Measurements from ENCODE around the gene CYB561. TPM values are rescaled to one million over a fixed set of nuclear protein-coding genes. Genes with fewer than 3 reads are reported as not detected.

The CYB561 gene
- total RNA-seq, 2 experiments from 2014 or later, result 1.1 to 2.2 TPM

GRCh38 chr17:63435681-63436522 lies 10.2 kb downstream of the CYB561 start:
- DNase-seq, result no peak
- H3K36me3 Mint-ChIP-seq, result no peaks in the 10 kb centered on the region
- peaks cover 18% of the 10 kb centered on the region for H3K4me1 Mint-ChIP-seq
- peaks cover 15% of the 10 kb centered on the region for H3K27me3 Mint-ChIP-seq
- no peak overlapping the region for H3K4me3 Mint-ChIP-seq
- H3K27ac Mint-ChIP-seq, result no peak overlapping the region
- no peaks in the 10 kb centered on the region for H3K9me3 Mint-ChIP-seq

GRCh38 chr17:63434951-63435571 lies 11.0 kb downstream of the CYB561 start:
- no peak overlapping the region for H3K4me3 Mint-ChIP-seq
- DNase-seq, result no peak

GRCh38 chr17:63433746-63434591 lies 12.1 kb downstream of the CYB561 start:
- DNase-seq, result no peak
- Mint-ChIP-seq H3K27me3 (peaks cover 15% of the 10 kb centered on the region), H3K4me3 (no peak overlapping the region), H3K9me3 (no peaks in the 10 kb centered on the region), H3K36me3 (no peaks in the 10 kb centered on the region), H3K27ac (no peak overlapping the region), H3K4me1 (peaks cover 9% of the 10 kb centered on the region)

More at GRCh38 chr17:63434951-63435571, 11.0 kb downstream of the CYB561 start:
- H3K4me1 Mint-ChIP-seq, result peaks cover 15% of the 10 kb centered on the region
- no peak overlapping the region for H3K27ac Mint-ChIP-seq
- peaks cover 15% of the 10 kb centered on the region for H3K27me3 Mint-ChIP-seq
- H3K9me3 Mint-ChIP-seq, result no peaks in the 10 kb centered on the region
- no peaks in the 10 kb centered on the region for H3K36me3 Mint-ChIP-seq

GRCh38 chr17:63431939-63432804 lies 13.9 kb downstream of the CYB561 start:
- peaks cover 22% of the 10 kb centered on the region for H3K4me1 Mint-ChIP-seq

GRCh38 chr17:63431618-63431938 lies 14.5 kb downstream of the CYB561 start:
- H3K4me3 Mint-ChIP-seq, result no peak overlapping the region
- no peaks in the 10 kb centered on the region for H3K9me3 Mint-ChIP-seq
- peaks cover 15% of the 10 kb centered on the region for H3K27me3 Mint-ChIP-seq
- peaks cover 27% of the 10 kb centered on the region for H3K4me1 Mint-ChIP-seq
- H3K36me3 Mint-ChIP-seq, result no peaks in the 10 kb centered on the region
- no peak overlapping the region for H3K27ac Mint-ChIP-seq
- DNase-seq, result no peak

More at GRCh38 chr17:63431939-63432804, 13.9 kb downstream of the CYB561 start:
- Mint-ChIP-seq H3K27ac (no peak overlapping the region), H3K4me3 (no peak overlapping the region), H3K27me3 (peaks cover 15% of the 10 kb centered on the region), H3K9me3 (no peaks in the 10 kb centered on the region), H3K36me3 (no peaks in the 10 kb centered on the region)
- DNase-seq, result no peak

GRCh38 chr17:63430223-63430622 lies 15.9 kb downstream of the CYB561 start:
- Mint-ChIP-seq H3K36me3 (no peaks in the 10 kb centered on the region), H3K9me3 (no peaks in the 10 kb centered on the region), H3K27ac (no peak overlapping the region), H3K27me3 (peaks cover 15% of the 10 kb centered on the region), H3K4me3 (no peak overlapping the region), H3K4me1 (peaks cover 27% of the 10 kb centered on the region)
- no peak for DNase-seq

- Mint-ChIP-seq H3K4me3 (no peak overlapping the region), H3K9me3 (no peaks in the 10 kb centered on the region), H3K36me3 (no peaks in the 10 kb centered on the region), H3K4me1 (peaks cover 23% of the 10 kb centered on the region), H3K27me3 (peaks cover 12% of the 10 kb centered on the region), H3K27ac (no peak overlapping the region)
- no peak for DNase-seq
Observed at GRCh38 chr17:63429766-63430165, 16.3 kb downstream of the CYB561 start.

- no peaks in the 10 kb centered on the region for H3K9me3 Mint-ChIP-seq
- no peak overlapping the region for H3K4me3 Mint-ChIP-seq
- no peak for DNase-seq
- peaks cover 18% of the 10 kb centered on the region for H3K4me1 Mint-ChIP-seq
- no peaks in the 10 kb centered on the region for H3K36me3 Mint-ChIP-seq
- no peak overlapping the region for H3K27ac Mint-ChIP-seq
- no peaks in the 10 kb centered on the region for H3K27me3 Mint-ChIP-seq
Observed at GRCh38 chr17:63426917-63427308, 19.2 kb downstream of the CYB561 start.

- H3K36me3 Mint-ChIP-seq, result no peaks in the 10 kb centered on the region
- DNase-seq, result no peak
- H3K9me3 Mint-ChIP-seq, result no peaks in the 10 kb centered on the region
- H3K4me1 Mint-ChIP-seq, result peaks cover 18% of the 10 kb centered on the region
- H3K27me3 Mint-ChIP-seq, result no peaks in the 10 kb centered on the region
- no peak overlapping the region for H3K4me3 Mint-ChIP-seq
- no peak overlapping the region for H3K27ac Mint-ChIP-seq
Observed at GRCh38 chr17:63426041-63426916, 19.8 kb downstream of the CYB561 start.

- peak; percentile 53 for DNase-seq
- H3K4me3 Mint-ChIP-seq, result no peak overlapping the region
- peaks cover 19% of the 10 kb centered on the region for H3K4me1 Mint-ChIP-seq
- H3K36me3 Mint-ChIP-seq, result peaks cover under 1% of the 10 kb centered on the region
- H3K9me3 Mint-ChIP-seq, result no peaks in the 10 kb centered on the region
- no peak overlapping the region for H3K27ac Mint-ChIP-seq
- no peaks in the 10 kb centered on the region for H3K27me3 Mint-ChIP-seq
Observed at GRCh38 chr17:63425483-63425882, 20.6 kb downstream of the CYB561 start.

GRCh38 chr17:63423963-63424362 lies 22.1 kb downstream of the CYB561 start:
- Mint-ChIP-seq H3K27me3 (no peaks in the 10 kb centered on the region), H3K36me3 (peaks cover 3% of the 10 kb centered on the region), H3K27ac (no peak overlapping the region), H3K4me3 (no peak overlapping the region), H3K9me3 (no peaks in the 10 kb centered on the region), H3K4me1 (peaks cover 29% of the 10 kb centered on the region)
- no peak for DNase-seq

GRCh38 chr17:63423251-63423950 lies 22.7 kb downstream of the CYB561 start:
- no peak overlapping the region for H3K4me3 Mint-ChIP-seq
- H3K27me3 Mint-ChIP-seq, result no peaks in the 10 kb centered on the region
- H3K4me1 Mint-ChIP-seq, result peaks cover 27% of the 10 kb centered on the region
- no peaks in the 10 kb centered on the region for H3K9me3 Mint-ChIP-seq
- no peak overlapping the region for H3K27ac Mint-ChIP-seq
- no peak for DNase-seq
- peaks cover 3% of the 10 kb centered on the region for H3K36me3 Mint-ChIP-seq

All from activated naive CD8-positive, alpha-beta T cell treated with anti-CD3 and anti-CD28 coated beads for 36 hours (primary cell).